SK-N-SH treated with all-trans-retinoic acid at 6 μM for 48 hours (cell line): ENCODE data around the gene UPB1.

Experiments
- ATAC-seq: fragments of 200-7000 bp; cut with Tn5 transposase; 3 replicates; pipeline ENCODE4 v1.9.1; 2020; ENCODE audit warnings: mild to moderate bottlenecking, moderate library complexity
- ARNTL ChIP-seq: fragments of 450-650 bp; formaldehyde crosslinking; IDR thresholded peaks from 2 replicates; pipeline ENCODE4 v1.5.0; 2020; ENCODE audit warnings: low read depth, mild to moderate bottlenecking, moderate library complexity, borderline replicate concordance
- BACH2 ChIP-seq: fragments of 250-450 bp; sonication (Bioruptor Pico); IDR thresholded peaks from 2 replicates; pipeline ENCODE4 v1.9.0; 2021; ENCODE audit warnings: mild to moderate bottlenecking, borderline replicate concordance
- CREB5 ChIP-seq: fragments of 250-450 bp; sonication (Bioruptor Pico); IDR thresholded peaks from 2 replicates; pipeline ENCODE4 v1.5.1; 2020; ENCODE audit warnings: low read depth, mild to moderate bottlenecking, moderate library complexity
- CSDC2 ChIP-seq: fragments of 250-450 bp; sonication (Bioruptor Pico); IDR thresholded peaks from 2 replicates; pipeline ENCODE4 v1.5.0; 2020; ENCODE audit warnings: mild to moderate bottlenecking, moderate library complexity
- ESRRG ChIP-seq: fragments of 250-450 bp; sonication (Bioruptor Pico); IDR thresholded peaks from 2 replicates; pipeline ENCODE4 v1.6.1; 2021; ENCODE audit warnings: mild to moderate bottlenecking
- GLIS3 ChIP-seq: fragments of 250-450 bp; sonication (Bioruptor Pico); IDR thresholded peaks from 2 replicates; pipeline ENCODE4 v1.5.0; 2020; ENCODE audit warnings: mild to moderate bottlenecking, moderate library complexity
- ISL1 ChIP-seq: fragments of 250-450 bp; sonication (Bioruptor Pico); IDR thresholded peaks from 2 replicates; pipeline ENCODE4 v2.1.2; 2022; ENCODE audit warnings: mild to moderate bottlenecking, moderate library complexity
- OSR1 ChIP-seq: fragments of 250-450 bp; sonication (Bioruptor Pico); IDR thresholded peaks from 2 replicates; pipeline ENCODE4 v1.8.0; 2022; ENCODE audit warnings: moderate library complexity, mild to moderate bottlenecking, inconsistent platforms
- PATZ1 ChIP-seq: fragments of 250-450 bp; sonication (Bioruptor Pico); IDR thresholded peaks from 2 replicates; pipeline ENCODE4 v1.8.0; 2020; ENCODE audit warnings: mild to moderate bottlenecking, moderate library complexity, borderline replicate concordance
- POU6F1 ChIP-seq: fragments of 250-450 bp; sonication (Bioruptor Pico); IDR thresholded peaks from 2 replicates; pipeline ENCODE4 v1.8.0; 2021; ENCODE audit warnings: low read depth, mild to moderate bottlenecking, moderate library complexity, borderline replicate concordance
- PPARA ChIP-seq: fragments of 250-450 bp; sonication (Bioruptor Pico); IDR thresholded peaks from 2 replicates; pipeline ENCODE4 v1.5.0; 2020; ENCODE audit warnings: mild to moderate bottlenecking, borderline replicate concordance
- SNAI2 ChIP-seq: fragments of 250-450 bp; sonication (Bioruptor Pico); IDR thresholded peaks from 2 replicates; pipeline ENCODE4 v1.5.0; 2020; ENCODE audit warnings: mild to moderate bottlenecking, moderate library complexity
- TOX ChIP-seq: fragments of 250-450 bp; sonication (Bioruptor Pico); IDR thresholded peaks from 2 replicates; pipeline ENCODE4 v1.8.0; 2021; ENCODE audit warnings: mild to moderate bottlenecking, moderate library complexity, borderline replicate concordance
- ZC3H10 ChIP-seq: fragments of 250-450 bp; sonication (Bioruptor Pico); IDR thresholded peaks from 2 replicates; pipeline ENCODE4 v1.5.1; 2021; ENCODE audit warnings: mild to moderate bottlenecking, moderate library complexity
- ZFP3 ChIP-seq: fragments of 250-450 bp; sonication (Bioruptor Pico); IDR thresholded peaks from 2 replicates; pipeline ENCODE4 v1.5.0; 2020; ENCODE audit warnings: mild to moderate bottlenecking, moderate library complexity
- ZFP30 ChIP-seq: fragments of 450-650 bp; formaldehyde crosslinking; IDR thresholded peaks from 2 replicates; pipeline ENCODE4 v1.5.0; 2022; ENCODE audit warnings: mild to moderate bottlenecking, moderate library complexity
- ZNF70 ChIP-seq: fragments of 450-650 bp; formaldehyde crosslinking; IDR thresholded peaks from 2 replicates; pipeline ENCODE4 v1.5.0; 2020; ENCODE audit warnings: mild to moderate bottlenecking, moderate library complexity
- ZNF8 ChIP-seq: fragments of 450-650 bp; formaldehyde crosslinking; IDR thresholded peaks from 2 replicates; pipeline ENCODE4 v1.5.0; 2020; ENCODE audit warnings: mild to moderate bottlenecking, moderate library complexity
- TF ChIP-seq, protein P1 (sequence below): fragments of 250-450 bp; sonication (Bioruptor Pico); IDR thresholded peaks from 2 replicates; pipeline ENCODE4 v1.5.0; 2020; ENCODE audit warnings: mild to moderate bottlenecking, moderate library complexity
- TF ChIP-seq, protein P2 (sequence below): fragments of 250-450 bp; sonication (Bioruptor Pico); IDR thresholded peaks from 2 replicates; pipeline ENCODE4 v1.5.1; 2021; ENCODE audit warnings: mild to moderate bottlenecking, moderate library complexity

UPB1 gene

DNA sequence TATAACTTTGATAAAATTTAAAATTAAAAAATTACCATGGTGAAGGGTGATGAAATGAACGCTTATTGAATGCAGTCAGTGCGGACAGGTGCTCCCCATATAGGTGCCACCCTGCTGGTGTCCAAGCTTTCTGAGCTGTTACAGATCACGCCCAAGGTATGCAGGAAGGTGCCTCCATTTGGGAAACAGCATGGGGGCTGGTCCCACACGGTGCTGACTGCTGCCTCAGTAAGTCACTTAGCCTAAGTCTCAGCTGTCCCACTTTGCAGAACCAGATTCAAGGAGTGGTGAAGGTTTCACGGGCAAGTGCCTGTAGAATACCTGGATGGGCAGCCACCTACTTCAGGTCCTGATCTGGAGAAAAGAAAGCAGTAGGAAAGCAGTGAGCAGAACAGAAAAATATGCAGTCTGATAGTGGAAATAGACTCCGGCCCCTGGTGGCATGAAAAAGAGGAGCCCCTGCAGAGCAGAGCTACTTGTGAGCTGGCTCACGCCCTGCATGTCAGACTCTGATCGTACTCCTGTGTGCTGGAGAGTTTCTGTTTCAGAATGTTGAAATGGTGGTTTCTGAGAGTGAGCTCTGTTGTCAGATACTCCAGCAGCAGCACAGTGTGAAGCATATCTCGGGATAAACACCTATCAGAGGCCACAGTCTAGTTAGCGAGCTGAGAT, 34.6 kb upstream of the UPB1 start:
- no peak for TF ChIP-seq OSR1 (CRISPR knock-in tag)
- no peak for TF ChIP-seq ZC3H10 (CRISPR knock-in tag)
- no peak for TF ChIP-seq ARNTL (CRISPR knock-in tag)
- no peak for TF ChIP-seq ZNF70 (CRISPR knock-in tag)
- TF ChIP-seq GLIS3 (CRISPR knock-in tag) = no peak
- TF ChIP-seq ZNF8 = no peak
- TF ChIP-seq, protein P1, sequence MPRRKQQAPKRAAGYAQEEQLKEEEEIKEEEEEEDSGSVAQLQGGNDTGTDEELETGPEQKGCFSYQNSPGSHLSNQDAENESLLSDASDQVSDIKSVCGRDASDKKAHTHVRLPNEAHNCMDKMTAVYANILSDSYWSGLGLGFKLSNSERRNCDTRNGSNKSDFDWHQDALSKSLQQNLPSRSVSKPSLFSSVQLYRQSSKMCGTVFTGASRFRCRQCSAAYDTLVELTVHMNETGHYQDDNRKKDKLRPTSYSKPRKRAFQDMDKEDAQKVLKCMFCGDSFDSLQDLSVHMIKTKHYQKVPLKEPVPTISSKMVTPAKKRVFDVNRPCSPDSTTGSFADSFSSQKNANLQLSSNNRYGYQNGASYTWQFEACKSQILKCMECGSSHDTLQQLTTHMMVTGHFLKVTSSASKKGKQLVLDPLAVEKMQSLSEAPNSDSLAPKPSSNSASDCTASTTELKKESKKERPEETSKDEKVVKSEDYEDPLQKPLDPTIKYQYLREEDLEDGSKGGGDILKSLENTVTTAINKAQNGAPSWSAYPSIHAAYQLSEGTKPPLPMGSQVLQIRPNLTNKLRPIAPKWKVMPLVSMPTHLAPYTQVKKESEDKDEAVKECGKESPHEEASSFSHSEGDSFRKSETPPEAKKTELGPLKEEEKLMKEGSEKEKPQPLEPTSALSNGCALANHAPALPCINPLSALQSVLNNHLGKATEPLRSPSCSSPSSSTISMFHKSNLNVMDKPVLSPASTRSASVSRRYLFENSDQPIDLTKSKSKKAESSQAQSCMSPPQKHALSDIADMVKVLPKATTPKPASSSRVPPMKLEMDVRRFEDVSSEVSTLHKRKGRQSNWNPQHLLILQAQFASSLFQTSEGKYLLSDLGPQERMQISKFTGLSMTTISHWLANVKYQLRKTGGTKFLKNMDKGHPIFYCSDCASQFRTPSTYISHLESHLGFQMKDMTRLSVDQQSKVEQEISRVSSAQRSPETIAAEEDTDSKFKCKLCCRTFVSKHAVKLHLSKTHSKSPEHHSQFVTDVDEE (CRISPR knock-in tag) = no peak
- TF ChIP-seq ISL1 = no peak
- no peak for TF ChIP-seq CSDC2 (CRISPR knock-in tag)
- TF ChIP-seq, all 23 proteins: peak for 0

DNA sequence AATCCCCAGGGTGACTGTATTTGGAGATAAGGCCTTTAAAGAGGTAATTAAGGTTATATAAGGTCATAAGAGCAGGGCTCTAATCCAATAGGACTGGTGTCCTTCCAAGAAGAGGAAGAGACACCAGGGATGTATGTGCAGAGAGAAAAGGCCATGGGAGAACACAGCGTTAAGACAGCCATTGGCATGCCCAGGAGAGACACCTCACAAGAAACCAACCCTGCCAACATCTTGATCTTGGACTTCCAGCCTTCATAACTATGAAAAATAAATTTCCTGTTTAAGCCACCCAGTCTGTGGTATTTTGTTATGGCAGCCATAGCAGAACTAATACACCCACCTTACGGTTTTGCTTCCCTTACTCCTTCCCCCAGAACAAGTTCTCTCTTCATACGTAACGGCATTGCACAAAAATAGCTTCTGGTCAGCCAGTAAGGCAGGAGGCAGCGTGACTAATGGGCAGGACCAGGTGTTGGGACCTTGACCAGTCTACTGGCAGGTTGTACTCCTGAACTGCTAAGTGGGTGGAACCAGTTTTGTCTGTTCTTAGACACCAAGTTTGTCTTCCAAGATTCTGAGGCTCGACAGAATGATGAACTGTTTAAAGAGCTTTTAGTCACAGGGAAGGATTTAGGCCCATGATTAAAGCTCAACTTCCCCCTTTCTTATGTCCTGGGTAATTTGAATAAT, 31.9 kb upstream of the UPB1 start:
- TF ChIP-seq ISL1 (no peak), ZC3H10 (CRISPR knock-in tag) (no peak), PATZ1 (no peak), ZFP3 (no peak), POU6F1 (CRISPR knock-in tag) (no peak)
- no peak for ATAC-seq

More for the DNA sequence above, 34.6 kb upstream of the UPB1 start:
- no peak for ATAC-seq

- TF ChIP-seq ISL1 = 0 out of 2 replicates have a peak, but pooled peaks have one; percentile 38
- TF ChIP-seq ZNF8 = no peak
- peak; percentile 75; the same call in 1 of the 2 replicates for TF ChIP-seq SNAI2
- TF ChIP-seq CREB5 = 0 out of 2 replicates have a peak, but pooled peaks have one; percentile 21
- TF ChIP-seq CSDC2 (CRISPR knock-in tag) = peak; percentile 55; the same call in 1 of the 2 replicates
- TF ChIP-seq ZFP3 = peak; percentile 69; the same call in 1 of the 2 replicates
- no peak for TF ChIP-seq ZFP30
- ATAC-seq = peak; percentile 49; the same call in 1 of the 3 replicates
Measured at GRCh38 chr22:24465566-24465965, 29.6 kb upstream of the UPB1 start.

- no peak for ATAC-seq
- TF ChIP-seq CSDC2 (CRISPR knock-in tag) (no peak), CREB5 (no peak)
Measured at GRCh38 chr22:24465975-24466374, 29.2 kb upstream of the UPB1 start.

DNA sequence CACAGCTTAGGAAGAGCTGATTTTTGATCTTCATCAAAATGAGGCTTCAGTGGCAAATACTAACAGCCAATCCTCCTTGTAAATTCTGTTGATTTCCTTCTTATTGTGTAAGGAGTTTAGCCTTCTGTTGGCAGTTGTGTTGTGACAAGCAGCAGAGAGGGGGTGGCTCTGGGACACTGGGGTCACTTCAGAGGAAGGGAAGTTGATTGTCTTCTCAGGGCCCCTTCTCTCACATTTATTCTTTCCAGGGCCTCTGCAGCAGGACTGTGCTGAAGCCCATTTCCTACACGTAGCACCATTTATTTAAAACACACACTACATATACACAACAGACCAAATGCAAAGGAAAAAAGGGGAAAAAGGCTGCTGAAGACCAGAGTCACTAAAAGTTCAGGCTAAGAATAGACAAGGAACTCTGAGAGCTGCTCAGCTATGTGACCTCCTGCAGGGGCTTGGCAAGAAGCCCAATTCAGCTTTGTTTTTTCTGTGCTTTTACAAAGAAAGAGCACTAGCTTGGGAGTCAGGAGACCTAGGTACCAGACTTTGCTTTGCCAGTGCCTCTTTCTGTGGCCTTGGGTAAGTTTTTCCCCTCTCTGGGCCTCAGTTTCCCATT, 28.3 kb upstream of the UPB1 start:
- peak; percentile 87 for ATAC-seq
- TF ChIP-seq ZFP30 (no peak), ESRRG (no peak), SNAI2 (no peak), PATZ1 (no peak), ZFP3 (no peak), BACH2 (CRISPR knock-in tag) (no peak), PPARA (CRISPR knock-in tag) (no peak), TOX (CRISPR knock-in tag) (no peak)
- TF ChIP-seq, protein P2, sequence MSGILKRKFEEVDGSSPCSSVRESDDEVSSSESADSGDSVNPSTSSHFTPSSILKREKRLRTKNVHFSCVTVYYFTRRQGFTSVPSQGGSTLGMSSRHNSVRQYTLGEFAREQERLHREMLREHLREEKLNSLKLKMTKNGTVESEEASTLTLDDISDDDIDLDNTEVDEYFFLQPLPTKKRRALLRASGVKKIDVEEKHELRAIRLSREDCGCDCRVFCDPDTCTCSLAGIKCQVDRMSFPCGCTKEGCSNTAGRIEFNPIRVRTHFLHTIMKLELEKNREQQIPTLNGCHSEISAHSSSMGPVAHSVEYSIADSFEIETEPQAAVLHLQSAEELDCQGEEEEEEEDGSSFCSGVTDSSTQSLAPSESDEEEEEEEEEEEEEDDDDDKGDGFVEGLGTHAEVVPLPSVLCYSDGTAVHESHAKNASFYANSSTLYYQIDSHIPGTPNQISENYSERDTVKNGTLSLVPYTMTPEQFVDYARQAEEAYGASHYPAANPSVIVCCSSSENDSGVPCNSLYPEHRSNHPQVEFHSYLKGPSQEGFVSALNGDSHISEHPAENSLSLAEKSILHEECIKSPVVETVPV (CRISPR knock-in tag) = no peak
